IPS-NIHi11 (cell line): ENCODE results near the gene E2F6.

Experiments
- DNase-seq: peaks from one replicate; pipeline ENCODE4 v3.0.0; 2012; ENCODE audit warnings: mixed read lengths, low spot score

The E2F6 gene

GRCh38 chr2:11492720-11493119 lies 26.8 kb upstream of the E2F6 start:
- DNase-seq = no peak

GRCh38 chr2:11492244-11492643 lies 26.3 kb upstream of the E2F6 start:
- no peak for DNase-seq

DNA sequence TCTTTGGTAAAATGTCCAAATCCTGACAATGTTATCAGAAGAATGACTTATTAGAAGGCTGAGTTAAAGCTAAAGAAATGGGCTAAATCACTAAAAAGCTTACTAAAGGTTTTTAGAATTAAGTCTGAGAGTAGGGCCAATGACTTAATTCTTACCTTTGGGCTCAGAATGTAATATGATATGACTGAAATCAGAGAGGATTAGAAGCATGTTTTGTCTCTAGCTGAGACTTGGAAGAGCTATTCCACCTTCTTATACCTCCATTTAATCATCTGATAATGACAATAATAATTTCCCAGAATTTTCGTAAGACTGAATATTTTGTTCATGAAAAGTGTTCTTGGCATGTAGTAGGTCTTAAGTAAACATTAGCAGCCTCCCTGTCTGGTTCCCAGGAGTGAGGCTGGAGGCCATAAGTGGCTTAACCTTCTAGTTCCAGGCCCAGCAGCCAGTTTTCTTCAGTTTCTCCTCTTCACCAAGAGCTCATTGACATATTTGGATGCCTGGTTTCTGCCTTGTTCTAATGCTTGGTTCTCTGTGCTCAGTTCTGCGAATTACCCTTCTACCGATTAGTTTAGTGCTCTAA lies 25.5 kb upstream of the E2F6 start:
- no peak for DNase-seq

GRCh38 chr2:11490194-11490593 lies 24.2 kb upstream of the E2F6 start:
- DNase-seq = no peak

GRCh38 chr2:11488809-11489208 lies 22.8 kb upstream of the E2F6 start:
- DNase-seq = no peak

GRCh38 chr2:11483806-11484617 lies 18.1 kb upstream of the E2F6 start:
- no peak for DNase-seq

DNA sequence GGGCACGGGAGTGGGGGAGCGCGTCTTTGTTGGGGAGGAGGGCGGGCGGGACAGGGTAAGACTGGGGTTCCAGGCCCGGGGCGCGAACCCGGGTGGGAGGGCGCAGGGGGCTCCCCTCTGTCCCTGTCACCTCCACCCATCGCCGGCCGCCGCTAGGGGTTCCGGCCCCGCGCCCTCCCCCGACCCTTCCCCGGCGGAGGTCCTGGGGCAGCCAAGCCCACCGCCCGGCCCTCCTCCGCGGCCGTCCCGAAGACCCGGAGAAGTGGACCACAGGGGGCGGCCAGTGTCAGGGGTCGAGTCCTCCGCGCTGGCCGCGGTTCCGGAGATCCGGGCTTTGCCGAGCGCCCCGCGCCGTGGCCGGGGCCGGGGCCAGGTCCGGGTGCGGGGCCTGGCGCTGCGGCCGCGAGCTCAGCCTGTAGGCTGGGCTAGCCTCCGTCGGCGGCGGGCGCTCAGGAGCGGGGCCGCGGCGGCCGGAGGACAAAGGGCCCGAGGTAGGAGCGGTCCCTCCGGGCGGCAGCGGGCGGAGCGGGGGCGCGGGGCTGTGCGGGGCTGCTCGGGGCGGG lies 16.6 kb upstream of the E2F6 start:
- DNase-seq = peak; percentile 90

DNA sequence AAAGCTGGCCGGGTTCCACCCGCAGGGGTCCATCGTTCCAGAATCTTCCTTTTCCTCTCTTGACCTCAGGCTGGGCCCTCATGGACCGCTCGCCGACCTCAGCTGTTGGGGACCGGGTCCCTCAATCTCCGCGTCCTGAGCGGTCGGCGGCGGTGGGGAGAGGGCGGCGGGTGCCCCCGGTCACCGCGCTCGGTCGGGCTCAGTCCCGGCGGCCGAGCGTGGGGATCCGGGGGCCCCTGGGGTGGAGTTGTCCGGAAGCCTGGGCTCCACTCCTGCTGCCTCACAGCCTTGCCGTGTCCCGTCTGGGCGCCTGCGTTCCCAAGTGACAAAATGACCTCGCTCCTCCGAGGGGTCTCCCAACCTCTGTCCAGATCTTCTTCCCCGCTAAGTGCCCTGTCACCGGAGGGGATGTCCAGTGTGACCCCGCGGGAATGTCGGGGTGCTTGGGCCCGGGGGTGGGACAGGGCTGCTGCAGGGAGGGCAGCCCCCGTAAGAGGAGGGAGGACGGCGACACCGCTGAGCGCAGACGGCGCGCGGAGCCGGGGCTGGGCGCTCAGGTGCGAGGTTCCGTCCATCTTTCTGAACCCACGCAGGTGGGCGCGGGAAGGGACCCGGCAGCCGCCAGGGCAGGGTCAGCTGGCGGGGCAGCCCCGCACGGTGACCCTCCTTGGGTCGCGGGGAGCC lies 16.0 kb upstream of the E2F6 start:
- DNase-seq = no peak

GRCh38 chr2:11481426-11481788 lies 15.4 kb upstream of the E2F6 start:
- no peak for DNase-seq

DNA sequence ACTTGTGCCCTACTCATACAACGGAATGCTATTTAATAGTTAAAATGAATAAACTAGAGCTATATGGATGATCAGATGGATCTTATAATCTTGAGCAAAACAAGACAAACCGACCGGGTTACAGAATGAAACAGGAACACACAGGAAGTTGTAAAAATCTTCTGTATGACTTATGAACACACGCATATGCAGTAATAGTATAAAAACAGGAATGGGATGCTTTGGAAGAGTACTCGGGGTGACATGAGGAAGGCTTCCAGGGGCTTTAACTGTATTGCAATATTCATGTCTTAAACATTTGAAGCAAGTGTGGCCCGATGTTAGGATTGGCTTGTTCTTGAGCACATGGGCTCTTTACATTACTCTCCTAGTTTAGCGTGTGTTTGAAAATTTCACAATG lies 14.9 kb upstream of the E2F6 start:
- DNase-seq = no peak

- no peak for DNase-seq
Measured at GRCh38 chr2:11480406-11480805, 14.4 kb upstream of the E2F6 start.

DNA sequence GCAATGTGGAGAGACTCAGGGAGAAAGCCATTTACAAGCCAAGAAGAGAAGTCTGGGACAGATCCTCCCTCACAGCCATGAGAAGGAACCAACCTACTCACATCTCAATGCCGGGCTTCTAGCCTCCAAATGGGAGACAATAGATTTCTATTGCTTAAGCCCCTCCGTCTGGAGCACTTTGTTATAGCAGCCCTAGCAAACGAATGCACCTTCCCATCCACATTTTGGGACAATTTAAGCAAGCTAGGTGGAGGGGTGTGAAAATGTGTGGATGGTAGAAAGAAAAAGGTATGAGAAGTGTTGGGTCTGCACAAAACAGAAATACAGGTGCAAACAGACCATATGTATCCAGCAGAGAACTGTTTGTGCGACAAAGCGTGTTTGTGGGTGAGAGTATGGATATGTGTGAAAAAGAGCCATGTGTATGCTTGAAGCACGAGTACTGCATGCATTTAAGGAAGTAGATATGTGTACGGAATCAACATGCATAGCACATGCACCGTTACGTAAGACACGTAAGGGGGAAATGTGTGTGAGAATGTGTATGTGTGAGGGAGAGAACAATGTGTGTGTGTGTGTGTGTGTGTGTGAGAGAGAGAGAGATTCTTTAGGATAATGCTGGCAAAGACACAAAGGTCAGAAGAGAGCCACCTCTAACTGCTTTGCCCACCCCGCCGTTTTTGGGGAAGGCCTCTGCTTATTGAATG lies 13.1 kb upstream of the E2F6 start:
- DNase-seq = no peak

DNA sequence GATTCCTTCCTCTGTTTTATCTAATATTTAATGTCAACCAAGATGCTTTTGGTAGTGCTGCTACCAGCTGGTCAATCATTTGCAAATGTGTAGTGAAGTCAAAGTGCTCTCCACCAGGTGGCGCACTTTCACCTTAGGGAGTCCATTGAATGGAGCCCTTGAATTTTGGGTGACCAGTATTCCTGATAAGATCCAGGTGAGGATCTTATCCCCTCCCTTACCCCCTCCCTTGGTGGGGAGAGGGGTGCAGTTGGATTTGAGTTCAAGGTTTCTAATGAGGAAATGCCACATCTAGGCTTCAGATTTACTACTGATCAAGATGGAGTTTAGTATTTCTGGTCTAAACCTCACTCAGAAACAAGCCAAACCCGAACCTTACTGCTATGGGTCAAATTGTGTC lies 12.0 kb upstream of the E2F6 start:
- peak; percentile 68 for DNase-seq

DNA sequence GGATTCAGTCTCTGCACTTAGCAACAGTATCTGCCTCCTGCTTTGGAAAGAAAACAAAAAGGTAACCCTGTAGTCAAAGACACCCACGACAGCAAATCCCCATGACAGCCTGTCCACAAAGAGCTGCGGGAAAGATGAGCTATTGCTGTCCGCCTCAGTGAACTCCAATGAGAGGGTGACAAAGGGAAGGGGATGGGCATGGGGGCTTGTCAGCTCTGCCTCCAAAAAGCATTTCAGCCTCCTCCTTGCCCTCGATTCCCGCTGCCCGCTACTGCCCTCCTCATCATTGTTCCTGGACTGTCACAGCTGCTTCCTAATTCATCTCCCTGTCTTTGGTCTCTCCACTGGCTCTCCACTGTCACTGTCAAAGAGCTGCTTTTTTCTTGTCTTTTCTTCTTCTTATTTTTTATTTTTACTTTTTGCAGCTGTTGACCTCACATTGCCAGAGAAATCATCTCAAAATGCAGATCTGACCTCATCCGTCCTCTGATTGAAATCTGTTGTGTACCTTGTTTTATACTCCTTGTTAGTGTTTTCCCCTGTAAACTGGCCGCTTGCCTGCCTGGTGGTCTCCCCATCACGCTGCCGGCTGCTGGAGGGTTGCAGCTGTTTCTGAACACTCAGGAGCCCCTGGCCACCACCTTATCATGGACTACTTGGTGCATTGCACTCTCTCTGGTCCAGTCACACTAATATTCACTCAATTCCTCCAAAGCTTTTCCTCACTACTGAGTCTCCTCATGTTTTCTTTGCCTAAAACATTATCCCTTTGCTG lies 7.9 kb upstream of the E2F6 start:
- no peak for DNase-seq

GRCh38 chr2:11467749-11468148 lies 1.8 kb upstream of the E2F6 start:
- no peak for DNase-seq

- DNase-seq = no peak
Measured at GRCh38 chr2:11467129-11467649, 1.2 kb upstream of the E2F6 start.

- DNase-seq = no peak
Measured at GRCh38 chr2:11466307-11467128, 557 bp upstream of the E2F6 start.

DNA sequence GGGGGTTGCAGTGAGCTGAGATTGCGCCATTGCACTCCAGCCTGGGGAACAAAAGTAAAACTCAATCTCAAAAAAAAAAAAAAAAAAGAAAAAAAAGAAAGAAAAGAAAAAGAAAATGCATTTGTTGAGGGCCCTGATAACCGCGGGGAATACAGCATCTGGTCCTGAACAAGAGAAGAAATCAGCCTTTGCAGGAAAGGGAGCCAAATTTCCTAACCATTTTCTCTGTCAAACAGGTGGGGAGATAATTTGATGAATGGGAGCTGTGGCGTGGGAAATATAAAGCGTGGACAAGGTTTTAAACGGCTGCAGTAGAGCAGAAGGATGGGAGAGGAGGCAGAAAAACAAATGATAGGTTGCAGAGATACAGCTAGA lies 864 bp downstream of the E2F6 start:
- DNase-seq = no peak

GRCh38 chr2:11459816-11460215 lies 6.1 kb downstream of the E2F6 start:
- DNase-seq = no peak

DNA sequence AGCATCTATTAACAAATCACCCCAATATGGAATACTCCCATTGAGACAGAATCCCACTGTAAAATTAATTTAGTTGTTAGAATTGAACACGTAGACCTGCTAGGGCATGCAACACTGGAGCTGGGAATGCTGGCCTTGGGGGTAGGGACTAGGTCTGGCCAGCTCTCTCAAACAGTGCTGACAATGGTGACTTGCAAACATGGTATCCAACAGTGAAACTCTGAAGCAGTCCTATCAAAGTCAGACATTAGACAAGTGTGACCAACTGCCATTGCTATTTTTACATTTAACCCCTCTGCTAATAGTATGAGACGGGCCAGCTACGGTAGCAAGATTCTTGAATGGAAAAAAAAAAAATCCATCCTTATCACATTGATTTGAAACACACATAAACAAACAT lies 7.2 kb downstream of the E2F6 start:
- no peak for DNase-seq

DNA sequence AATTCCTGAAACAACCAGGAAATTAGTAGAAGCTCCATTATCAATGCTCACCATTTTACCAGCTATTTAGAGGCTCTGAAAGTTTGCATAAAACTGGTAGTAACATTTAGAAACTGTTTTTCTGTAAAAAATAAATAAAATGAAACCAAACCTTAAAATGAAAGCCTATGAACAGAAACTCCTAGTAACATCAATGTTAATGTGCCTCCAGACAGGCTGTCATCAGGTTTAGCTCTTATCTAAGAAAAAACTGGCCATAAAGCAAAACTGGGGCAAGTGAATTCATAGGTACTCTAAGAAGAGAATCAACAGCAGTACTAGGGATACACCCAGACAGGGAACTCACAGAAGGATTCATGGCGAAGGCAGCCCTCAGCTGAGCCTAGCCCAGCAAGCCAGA lies 8.0 kb downstream of the E2F6 start:
- DNase-seq = no peak
